Fibroblast of skin of abdomen (primary cell): ENCODE measurements around the gene PTPRO.

Experiments used
- DNase-seq: peaks from one replicate; pipeline ENCODE4 v3.0.0-alpha.2; 2013

The PTPRO gene

GRCh38 chr12:15350643-15351042 lies 28.3 kb downstream of the PTPRO start:
- no peak for DNase-seq

GRCh38 chr12:15355766-15356165 lies 33.5 kb downstream of the PTPRO start:
- no peak for DNase-seq

GRCh38 chr12:15356951-15357364 lies 34.6 kb downstream of the PTPRO start:
- no peak for DNase-seq

GRCh38 chr12:15364221-15365160 lies 42.2 kb downstream of the PTPRO start:
- DNase-seq: peak; percentile 55

- DNase-seq: no peak
Observed at GRCh38 chr12:15368812-15369211, 46.5 kb downstream of the PTPRO start.

- DNase-seq: no peak
Observed at GRCh38 chr12:15372352-15372751, 50.0 kb downstream of the PTPRO start.

GRCh38 chr12:15387772-15388171 lies 65.5 kb downstream of the PTPRO start:
- DNase-seq: no peak

GRCh38 chr12:15389561-15389960 lies 67.3 kb downstream of the PTPRO start:
- DNase-seq: no peak

GRCh38 chr12:15393037-15393436 lies 70.7 kb downstream of the PTPRO start:
- DNase-seq: no peak

GRCh38 chr12:15393995-15394394 lies 71.7 kb downstream of the PTPRO start:
- DNase-seq: no peak

GRCh38 chr12:15404485-15404884 lies 82.2 kb downstream of the PTPRO start:
- peak; percentile 72 for DNase-seq

GRCh38 chr12:15405606-15406005 lies 83.3 kb downstream of the PTPRO start:
- no peak for DNase-seq

- no peak for DNase-seq
Observed at GRCh38 chr12:15407025-15407424, 84.7 kb downstream of the PTPRO start.

- no peak for DNase-seq
Observed at GRCh38 chr12:15411842-15412241, 89.5 kb downstream of the PTPRO start.

- no peak for DNase-seq
Observed at GRCh38 chr12:15417691-15418090, 95.4 kb downstream of the PTPRO start.

GRCh38 chr12:15423629-15424028 lies 101.3 kb downstream of the PTPRO start:
- peak; percentile 70 for DNase-seq

GRCh38 chr12:15427913-15428312 lies 105.6 kb downstream of the PTPRO start:
- no peak for DNase-seq

GRCh38 chr12:15428632-15429031 lies 106.3 kb downstream of the PTPRO start:
- no peak for DNase-seq

- DNase-seq: no peak
Observed at GRCh38 chr12:15429262-15429661, 107.0 kb downstream of the PTPRO start.

GRCh38 chr12:15435597-15435996 lies 113.3 kb downstream of the PTPRO start:
- DNase-seq: no peak

GRCh38 chr12:15439459-15439858 lies 117.2 kb downstream of the PTPRO start:
- no peak for DNase-seq

- no peak for DNase-seq
Observed at GRCh38 chr12:15443050-15443449, 120.7 kb downstream of the PTPRO start.

- DNase-seq: no peak
Observed at GRCh38 chr12:15443611-15444010, 121.3 kb downstream of the PTPRO start.

- no peak for DNase-seq
Observed at GRCh38 chr12:15444523-15444922, 122.2 kb downstream of the PTPRO start.

GRCh38 chr12:15446807-15447206 lies 124.5 kb downstream of the PTPRO start:
- no peak for DNase-seq
